Large intestine (tissue), 3 donors: ENCODE results near the gene RGS19. TPM values are rescaled to one million over a fixed set of nuclear protein-coding genes. Genes with fewer than 3 reads are reported as not detected.

Source experiments
- DNase-seq, 2 donors: peaks; one replicate each; pipeline versions ENCODE4 v3.0.0 to v3.0.0-alpha.2; 2013
- H3K27ac ChIP-seq: one replicate; pipeline ENCODE4 v1.5.1; 2013; ENCODE audit warnings: low read length
- H3K27me3 ChIP-seq: 2 replicates; pipeline ENCODE4 v1.6.1; 2013; ENCODE audit warnings: low read length; ENCODE audit not compliant: control insufficient read depth, insufficient read depth
- H3K36me3 ChIP-seq: 2 replicates; pipeline ENCODE4 v1.6.1; 2013; ENCODE audit warnings: low read length; ENCODE audit not compliant: control insufficient read depth, insufficient read depth
- H3K4me1 ChIP-seq: one replicate; pipeline ENCODE4 v1.6.1; 2013; ENCODE audit warnings: low read length; ENCODE audit not compliant: control insufficient read depth, insufficient read depth
- H3K4me3 ChIP-seq: one replicate; pipeline ENCODE4 v1.5.1; 2013; ENCODE audit warnings: low read length
- H3K9me3 ChIP-seq: one replicate; pipeline ENCODE4 v1.6.1; 2013; ENCODE audit warnings: mild to moderate bottlenecking, low read depth, low read length, moderate library complexity; ENCODE audit not compliant: control insufficient read depth
- WGBS: methylation state at CpG from one replicate; pipeline ENCODE4 v1.1.5; 2013; ENCODE audit warnings: low lambda C conversion rate; ENCODE audit not compliant: insufficient coverage; 5-methylcytosine and 5-hydroxymethylcytosine counted together
- polyA plus RNA-seq: library from polyadenylated mRNA; unstranded; fragments of 120-200 nt; gene quantifications from one replicate; pipeline ENCODE4 v1.2.1, GENCODE V29; 2013

RGS19 gene
- polyA plus RNA-seq, 1 donor: 5.9 TPM

GRCh38 chr20:64107736-64108457 is 28.6 kb upstream of the RGS19 start:
- no CpG with 5 or more reads among the region's 19 CpGs for WGBS
- Histone ChIP-seq H3K36me3 (no peaks in the 10 kb centered on the region), H3K4me1 (no peaks in the 10 kb centered on the region), H3K9me3 (no peaks in the 10 kb centered on the region), H3K4me3 (no peak overlapping the region), H3K27me3 (peaks cover 22% of the 10 kb centered on the region), H3K27ac (no peak overlapping the region)
- DNase-seq: no peak

- no peaks in the 10 kb centered on the region for H3K9me3 ChIP-seq
- peaks cover 29% of the 10 kb centered on the region for H3K27me3 ChIP-seq
- DNase-seq: no peak
- no CpG with 5 or more reads among the region's 22 CpGs for WGBS
- H3K4me1 ChIP-seq: no peaks in the 10 kb centered on the region
- H3K27ac ChIP-seq: no peak within 1 kb of the TSS
- H3K36me3 ChIP-seq: no peaks in the 10 kb centered on the region
- H3K4me3 ChIP-seq: no peak within 1 kb of the TSS
These were observed 27.8 kb upstream of the RGS19 start, which contains the start of gene NPBWR2 for GRCh38 chr20:64106981-64107735. Gene NPBWR2 (minus strand): TSS chr20:64107565. CDS start chr20:64106831, 734 bp downstream.

GRCh38 chr20:64106435-64106961 is 27.2 kb upstream of the RGS19 start:
- H3K4me3 ChIP-seq: no peak overlapping the region
- no peaks in the 10 kb centered on the region for H3K9me3 ChIP-seq
- DNase-seq: no peak
- H3K27ac ChIP-seq: no peak overlapping the region
- WGBS: 80% methylated on average over 1 of the region's 28 CpGs
- H3K27me3 ChIP-seq: peaks cover 36% of the 10 kb centered on the region
- no peaks in the 10 kb centered on the region for H3K36me3 ChIP-seq
- H3K4me1 ChIP-seq: no peaks in the 10 kb centered on the region

GRCh38 chr20:64105846-64106434 is 26.6 kb upstream of the RGS19 start:
- Histone ChIP-seq H3K9me3 (no peaks in the 10 kb centered on the region), H3K4me1 (no peaks in the 10 kb centered on the region), H3K27me3 (peaks cover 41% of the 10 kb centered on the region), H3K27ac (no peak overlapping the region), H3K36me3 (no peaks in the 10 kb centered on the region), H3K4me3 (no peak overlapping the region)
- no CpG with 5 or more reads among the region's 39 CpGs for WGBS
- DNase-seq: no peak

- no peak for DNase-seq
- Histone ChIP-seq H3K4me1 (no peaks in the 10 kb centered on the region), H3K27me3 (peaks cover 51% of the 10 kb centered on the region)
These were observed 25.5 kb upstream of the RGS19 start for GRCh38 chr20:64104667-64105451.

GRCh38 chr20:64103871-64104666 is 24.8 kb upstream of the RGS19 start:
- Histone ChIP-seq H3K36me3 (no peaks in the 10 kb centered on the region), H3K4me3 (no peak overlapping the region), H3K27me3 (peaks cover 51% of the 10 kb centered on the region), H3K9me3 (no peaks in the 10 kb centered on the region), H3K4me1 (no peaks in the 10 kb centered on the region), H3K27ac (no peak overlapping the region)
- no peak for DNase-seq
- no CpG with 5 or more reads among the region's 20 CpGs for WGBS

More at GRCh38 chr20:64104667-64105451, 25.5 kb upstream of the RGS19 start:
- Histone ChIP-seq H3K27ac (no peak overlapping the region), H3K9me3 (no peaks in the 10 kb centered on the region), H3K36me3 (no peaks in the 10 kb centered on the region), H3K4me3 (no peak overlapping the region)
- no CpG with 5 or more reads among the region's 25 CpGs for WGBS

GRCh38 chr20:64102647-64103354 is 23.5 kb upstream of the RGS19 start:
- peaks cover 46% of the 10 kb centered on the region for H3K27me3 ChIP-seq
- no peaks in the 10 kb centered on the region for H3K4me1 ChIP-seq
- no peak for DNase-seq
- H3K4me3 ChIP-seq: no peak overlapping the region
- no peaks in the 10 kb centered on the region for H3K9me3 ChIP-seq
- 100% methylated on average over 1 of the region's 30 CpGs for WGBS
- H3K36me3 ChIP-seq: no peaks in the 10 kb centered on the region
- H3K27ac ChIP-seq: no peak overlapping the region

- no peaks in the 10 kb centered on the region for H3K9me3 ChIP-seq
- WGBS: no CpG with 5 or more reads among the region's 64 CpGs
- no peaks in the 10 kb centered on the region for H3K36me3 ChIP-seq
- H3K27me3 ChIP-seq: peaks cover 43% of the 10 kb centered on the region
- no peaks in the 10 kb centered on the region for H3K4me1 ChIP-seq
- H3K4me3 ChIP-seq: no peak overlapping the region
- H3K27ac ChIP-seq: no peak overlapping the region
- DNase-seq: no peak
These were observed 22.7 kb upstream of the RGS19 start for GRCh38 chr20:64101731-64102621.
